Skin epidermis (tissue), 12 donors: Measurements from ENCODE around the gene RASA3.
"Not testable (repeated sequence)": the region's sequence is repeated elsewhere in the genome, so short reads cannot be mapped to it uniquely, and the experiment has no call there.

ENCODE experiments used
- H3K27ac ChIP-seq, 21 experiments: fragments of 200-600 bp; sonication (generic) in 11 of 21; one replicate each; pipeline ENCODE4 v1.5.0; 2020; ENCODE audit warnings: mild to moderate bottlenecking in 3 of 21, inconsistent platforms in 2 of 21, moderate library complexity in 2 of 21
- H3K4me3 ChIP-seq, 7 experiments: fragments of 200-600 bp; sonication (generic) in 2 of 7; one replicate each; pipeline ENCODE4 v1.5.0; 2020; ENCODE audit warnings: inconsistent platforms in 2 of 7, mild to moderate bottlenecking in 2 of 7, moderate library complexity in 1 of 7

The RASA3 gene

GRCh38 chr13:114157869-114158495 lies 25.6 kb upstream of the RASA3 start:
- no peak overlapping the region for H3K27ac ChIP-seq

GRCh38 chr13:114155926-114156883 lies 23.8 kb upstream of the RASA3 start:
- H3K4me3 ChIP-seq, result no peak overlapping the region
- H3K27ac ChIP-seq, result peak overlapping the region in 1 of 21 experiments; percentile 25

More at GRCh38 chr13:114157869-114158495, 25.6 kb upstream of the RASA3 start:
- no peak overlapping the region for H3K4me3 ChIP-seq

GRCh38 chr13:114155320-114155719 lies 22.9 kb upstream of the RASA3 start:
- H3K4me3 ChIP-seq, result no peak overlapping the region

GRCh38 chr13:114154476-114154875 lies 22.1 kb upstream of the RASA3 start:
- Histone ChIP-seq H3K4me3 (no peak overlapping the region), H3K27ac (no peak overlapping the region)

More at GRCh38 chr13:114155320-114155719, 22.9 kb upstream of the RASA3 start:
- H3K27ac ChIP-seq, result no peak overlapping the region

- no peak overlapping the region for H3K27ac ChIP-seq
- H3K4me3 ChIP-seq, result no peak overlapping the region
Observed at GRCh38 chr13:114153485-114154080, 21.2 kb upstream of the RASA3 start.

GRCh38 chr13:114152831-114153371 lies 20.5 kb upstream of the RASA3 start:
- Histone ChIP-seq H3K4me3 (no peak overlapping the region), H3K27ac (peak overlapping the region in 3 of 21 experiments; percentile 1 to 59 (median 10))

- peak overlapping the region in 9 of 21 experiments; percentile 27 to 78 (median 55) for H3K27ac ChIP-seq
- no peak overlapping the region for H3K4me3 ChIP-seq
Observed at GRCh38 chr13:114152285-114152645, 19.8 kb upstream of the RASA3 start.

GRCh38 chr13:114151565-114152284 lies 19.3 kb upstream of the RASA3 start:
- H3K27ac ChIP-seq, result peak overlapping the region in 11 of 21 experiments; percentile 10 to 78 (median 55)
- H3K4me3 ChIP-seq, result no peak overlapping the region

- no peak overlapping the region for H3K4me3 ChIP-seq
- H3K27ac ChIP-seq, result peak overlapping the region in 10 of 21 experiments; percentile 10 to 78 (median 52)
Observed at GRCh38 chr13:114151031-114151430, 18.6 kb upstream of the RASA3 start.

GRCh38 chr13:114149774-114150740 lies 17.6 kb upstream of the RASA3 start:
- H3K27ac ChIP-seq, result peak overlapping the region in 8 of 21 experiments; percentile 18 to 78 (median 53)

GRCh38 chr13:114148886-114149285 lies 16.5 kb upstream of the RASA3 start:
- H3K27ac ChIP-seq, result peak overlapping the region in 6 of 21 experiments; percentile 51 to 81 (median 66)
- H3K4me3 ChIP-seq, result not testable (repeated sequence)

More at GRCh38 chr13:114149774-114150740, 17.6 kb upstream of the RASA3 start:
- no peak overlapping the region for H3K4me3 ChIP-seq

GRCh38 chr13:114148521-114148855 lies 16.1 kb upstream of the RASA3 start:
- H3K27ac ChIP-seq, result peak overlapping the region in 7 of 21 experiments; percentile 14 to 84 (median 70)
- no peak overlapping the region for H3K4me3 ChIP-seq

GRCh38 chr13:114147803-114148520 lies 15.5 kb upstream of the RASA3 start:
- Histone ChIP-seq H3K27ac (peak overlapping the region in 7 of 21 experiments; percentile 14 to 84 (median 70)), H3K4me3 (no peak overlapping the region)

GRCh38 chr13:114146629-114147028 lies 14.2 kb upstream of the RASA3 start:
- Histone ChIP-seq H3K4me3 (no peak overlapping the region), H3K27ac (peak overlapping the region in 3 of 21 experiments; percentile 37 to 84 (median 39))

GRCh38 chr13:114146173-114146572 lies 13.8 kb upstream of the RASA3 start:
- Histone ChIP-seq H3K4me3 (no peak overlapping the region), H3K27ac (peak overlapping the region in 3 of 21 experiments; percentile 37 to 84 (median 39))

GRCh38 chr13:114145722-114146121 lies 13.3 kb upstream of the RASA3 start:
- H3K27ac ChIP-seq, result peak overlapping the region in 2 of 21 experiments; percentile 37 to 84
- no peak overlapping the region for H3K4me3 ChIP-seq

GRCh38 chr13:114145256-114145655 lies 12.8 kb upstream of the RASA3 start:
- Histone ChIP-seq H3K4me3 (no peak overlapping the region), H3K27ac (peak overlapping the region in 3 of 21 experiments; percentile 5 to 84 (median 83))
